Activated CD8-positive, alpha-beta memory T cell treated with anti-CD3 and anti-CD28 coated beads, Interleukin-2, amount 50 U/mL, for 4 hours (primary cell): ENCODE measurements around the gene NSA2.
"Not testable (repeated sequence)": the region's sequence is repeated elsewhere in the genome, so short reads cannot be mapped to it uniquely, and the experiment has no call there.

Experiments used
- DNase-seq: peaks from one replicate; pipeline ENCODE4 v3.0.0-alpha.2; 2020

NSA2 gene

GRCh38 chr5:74766849-74767578 is at the start of gene NSA2, which contains the start of gene GFM2:
Gene NSA2, plus strand, starts transcription at chr5:74767249. Its CDS starts 112 bp downstream, at chr5:74767361.
Gene GFM2, minus strand, starts transcription at chr5:74767117. Its CDS starts 3,375 bp downstream, at chr5:74763742.
- DNase-seq, result peak; percentile 91

DNA sequence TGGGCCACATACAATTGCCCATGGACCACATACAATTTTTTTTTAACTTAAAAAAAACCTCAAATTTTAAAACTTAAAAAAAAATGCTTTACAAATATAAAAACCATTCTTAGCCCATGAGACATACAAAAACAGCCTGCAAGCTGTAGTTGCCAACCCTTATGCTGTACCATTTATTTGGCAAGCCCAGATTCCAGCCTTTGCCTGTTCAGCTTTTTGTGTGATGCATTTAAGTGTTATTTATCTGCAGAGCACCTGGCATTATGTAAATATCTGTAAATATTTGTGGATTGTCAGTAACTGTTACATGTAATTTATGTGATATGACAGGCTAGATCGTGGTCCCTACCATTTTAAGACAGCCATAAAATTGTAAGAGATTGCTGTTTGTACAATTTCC is 49.5 kb upstream of the NSA2 start:
- no peak for DNase-seq

DNA sequence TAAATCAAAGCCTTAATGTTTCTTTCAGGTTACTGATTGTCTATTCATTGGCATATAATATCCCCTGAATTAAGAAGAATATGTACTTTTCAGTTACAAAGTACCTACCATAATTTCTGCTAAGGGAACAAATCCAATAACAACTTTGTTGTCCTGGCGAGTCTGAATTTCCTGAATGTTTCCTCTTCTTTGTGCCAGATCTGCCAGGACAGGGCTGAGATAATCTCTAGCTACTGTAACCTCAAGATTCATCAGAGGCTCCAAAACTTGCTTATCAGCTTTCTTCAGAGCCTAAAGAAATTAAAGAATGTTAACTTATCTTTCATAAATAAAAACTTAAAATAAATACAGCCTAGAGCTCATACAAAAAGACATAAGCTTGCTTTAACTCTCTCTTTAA is 44.8 kb upstream of the NSA2 start:
- DNase-seq, result no peak

DNA sequence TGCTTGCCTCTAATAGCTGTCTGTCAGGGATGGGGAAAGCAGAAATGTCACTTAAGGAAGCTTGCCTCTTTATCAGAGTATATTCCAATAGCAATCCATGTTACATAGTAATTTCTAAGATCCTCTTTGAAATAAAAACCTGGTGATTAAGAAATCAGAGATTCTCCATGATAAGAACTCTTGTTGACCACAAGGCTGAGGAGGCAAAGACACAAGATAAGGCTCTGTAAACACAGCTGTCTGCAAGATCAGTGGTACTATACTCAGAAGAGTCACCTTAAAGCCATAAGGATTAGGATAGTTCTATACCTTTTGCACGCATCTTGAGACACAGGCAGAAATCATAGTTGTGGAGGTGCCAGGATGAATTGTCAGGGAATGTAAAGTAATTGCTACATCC is 41.7 kb upstream of the NSA2 start:
- DNase-seq, result no peak

DNA sequence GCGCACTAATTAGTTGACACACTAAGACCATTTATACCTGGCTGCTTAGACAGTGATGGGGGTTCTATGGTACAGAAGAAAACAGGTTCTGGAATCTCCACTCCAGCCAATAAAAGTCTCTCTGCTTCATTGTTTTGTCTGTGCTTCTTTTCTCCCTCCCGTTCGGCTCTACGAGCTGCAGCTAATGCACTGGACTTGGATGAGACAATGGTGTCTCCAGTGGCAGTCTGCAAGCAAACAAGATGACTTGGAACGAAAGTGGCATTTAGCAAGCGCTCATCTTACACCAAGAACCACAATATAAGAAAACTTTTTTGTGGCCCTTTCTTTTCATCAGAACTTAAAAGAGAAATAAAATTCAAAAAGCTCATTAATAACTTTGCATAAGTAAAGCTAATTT is 30.3 kb upstream of the NSA2 start:
- DNase-seq, result no peak

GRCh38 chr5:74738406-74738805 is 28.6 kb upstream of the NSA2 start:
- no peak for DNase-seq

DNA sequence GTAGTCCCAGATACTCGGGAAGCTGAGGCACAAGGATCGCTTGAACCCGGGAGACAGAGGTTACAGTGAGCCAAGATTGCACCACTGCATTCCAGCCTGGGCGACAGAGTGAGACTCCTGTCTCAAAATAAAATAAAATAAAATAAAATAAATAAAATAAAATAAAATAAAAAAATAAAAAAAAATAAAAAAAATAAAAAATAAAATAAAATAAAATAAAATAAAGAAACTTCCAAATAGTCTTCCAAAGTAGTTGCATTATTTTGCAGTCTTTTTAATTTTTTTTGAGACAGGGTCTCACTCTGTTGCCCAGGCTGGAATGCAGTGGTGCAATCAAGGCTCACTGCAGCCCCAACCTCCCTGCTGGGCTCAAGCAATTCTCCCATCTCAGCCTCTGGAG is 18.3 kb upstream of the NSA2 start:
- DNase-seq, result not testable (repeated sequence)

GRCh38 chr5:74761241-74761640 is 5.8 kb upstream of the NSA2 start:
- no peak for DNase-seq

DNA sequence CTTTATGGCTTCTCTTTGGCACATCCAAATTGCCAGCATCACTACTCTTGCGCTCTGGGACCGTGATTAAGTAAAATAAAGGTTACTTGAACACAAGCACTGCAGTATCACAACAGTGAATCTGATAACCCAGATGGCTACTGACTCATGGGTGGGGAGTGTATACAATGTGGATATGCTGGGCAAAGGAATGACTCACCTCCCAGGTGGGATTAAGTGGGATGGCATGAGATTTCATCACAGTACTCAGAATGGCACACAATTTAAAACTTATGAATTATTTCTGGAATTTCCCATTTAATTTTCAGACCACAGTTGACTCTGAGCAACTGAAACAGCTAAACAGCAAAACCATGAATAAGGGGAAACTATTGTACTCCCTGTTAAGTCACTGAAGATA is 4.5 kb upstream of the NSA2 start:
- no peak for DNase-seq

DNA sequence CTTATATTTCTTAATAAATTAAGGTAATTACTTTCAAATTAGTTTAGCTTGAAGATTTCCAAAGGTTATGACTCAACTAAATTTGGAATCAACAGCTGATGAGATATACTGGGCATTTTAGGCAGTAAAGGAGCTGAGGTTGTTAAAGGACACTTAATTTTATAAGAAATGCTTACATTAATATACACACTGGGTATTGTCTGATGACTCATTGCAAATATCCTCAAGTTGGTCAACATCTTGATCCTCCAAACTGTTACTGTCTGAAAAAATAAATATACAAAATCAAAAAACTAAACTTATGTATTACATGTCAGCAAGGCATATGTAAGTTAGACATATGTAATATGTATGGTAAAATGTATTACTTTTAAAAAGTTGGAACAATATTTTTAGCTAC is 3.5 kb upstream of the NSA2 start:
- no peak for DNase-seq

- DNase-seq, result no peak
Measured at GRCh38 chr5:74765201-74765600, 1.8 kb upstream of the NSA2 start.

DNA sequence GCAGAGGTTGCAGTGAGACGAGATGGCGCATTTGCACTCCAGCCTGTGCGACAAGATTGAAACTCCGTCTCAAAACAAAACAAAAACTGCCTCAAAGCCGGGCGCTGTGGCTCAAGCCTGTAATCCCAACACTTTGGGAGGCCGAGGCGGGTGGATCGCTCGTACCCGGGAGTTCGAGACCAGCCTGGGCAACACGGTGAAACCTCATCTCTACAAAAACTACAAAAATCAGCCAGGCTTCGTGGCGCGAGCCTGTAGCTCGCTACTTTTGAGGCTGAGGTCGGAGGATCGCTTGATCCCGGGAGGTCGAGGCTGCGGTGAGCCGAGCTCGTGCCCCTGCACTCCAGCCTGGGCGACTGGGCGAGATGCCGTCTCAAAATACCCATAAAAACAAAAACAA is 1.1 kb upstream of the NSA2 start:
- DNase-seq, result no peak

- DNase-seq, result no peak
Measured at GRCh38 chr5:74766418-74766848, 616 bp upstream of the NSA2 start.

GRCh38 chr5:74767579-74767913 is 497 bp downstream of the NSA2 start:
- DNase-seq, result peak; percentile 27

DNA sequence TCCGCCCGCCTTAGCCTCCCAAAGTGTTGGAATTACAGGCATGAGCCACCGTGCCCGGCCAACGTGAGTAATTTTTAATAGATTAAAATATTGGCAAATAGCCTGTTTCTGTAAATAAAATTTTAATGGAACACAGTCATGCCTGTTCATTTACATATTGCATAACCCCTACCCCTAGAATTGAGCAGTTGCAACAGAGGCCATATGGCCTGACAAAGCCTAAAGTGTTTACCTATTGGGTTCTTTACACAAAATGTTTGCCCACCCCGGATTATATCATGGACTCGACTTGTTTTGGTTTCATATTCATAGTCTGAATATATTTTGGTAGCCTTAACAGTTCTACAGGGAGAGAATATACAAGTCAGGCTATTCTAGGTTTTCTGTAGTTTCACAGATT is 5.3 kb downstream of the NSA2 start:
- DNase-seq, result no peak

DNA sequence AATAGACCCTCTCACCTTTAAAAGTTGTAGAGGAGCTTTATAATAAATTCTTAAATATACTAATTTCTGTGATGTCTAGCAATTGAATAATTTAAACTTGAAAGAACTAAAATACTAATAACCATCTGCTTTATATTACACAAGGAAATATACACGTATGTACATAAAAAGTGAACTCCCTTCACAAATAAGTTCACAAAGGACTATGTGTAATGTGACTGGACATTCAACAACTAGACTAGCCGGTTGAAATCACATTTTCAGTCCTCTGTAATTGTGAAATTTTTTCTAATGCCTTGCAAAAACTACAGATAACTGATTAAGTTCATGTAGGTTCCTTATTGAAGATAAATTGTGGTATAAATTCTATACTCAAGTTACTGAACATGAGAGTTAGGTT is 11.6 kb downstream of the NSA2 start:
- no peak for DNase-seq

DNA sequence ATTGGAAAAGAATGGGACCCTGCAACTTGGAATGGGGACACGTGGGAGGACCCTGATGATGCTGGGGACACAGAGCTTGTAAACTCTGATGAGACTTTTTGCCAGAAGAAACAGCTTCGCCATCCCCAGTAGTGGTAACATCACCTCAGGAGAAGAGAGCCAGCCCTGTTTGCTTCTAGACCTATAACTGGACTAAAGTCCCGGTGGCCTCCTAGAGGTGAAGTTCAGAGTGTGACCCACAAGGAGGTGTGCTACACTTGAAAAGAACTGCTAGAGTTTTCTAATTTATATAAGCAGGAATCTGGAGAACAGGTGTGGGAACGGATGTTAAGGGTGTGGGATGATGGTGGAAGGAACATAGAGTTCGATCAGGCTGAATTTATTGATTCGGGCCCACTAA is 19.8 kb downstream of the NSA2 start:
- DNase-seq, result no peak

DNA sequence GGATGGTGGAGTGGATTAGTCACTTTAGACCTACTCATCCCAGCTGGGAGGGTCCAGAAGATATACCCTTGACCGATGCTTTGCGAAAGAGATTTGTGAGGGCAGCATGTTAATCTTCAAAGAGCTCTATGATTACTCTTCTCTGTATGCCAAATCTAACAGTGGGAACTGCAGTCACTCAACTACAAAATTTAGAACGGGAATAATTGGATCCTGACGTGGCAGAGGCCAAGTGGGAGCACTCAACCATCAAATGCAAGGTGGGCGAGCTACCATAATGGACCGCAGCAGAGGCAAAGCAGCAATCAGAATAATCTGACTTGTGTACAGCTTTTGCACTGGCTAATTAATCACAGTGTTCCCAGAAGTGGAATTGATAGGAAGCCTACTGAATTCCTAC is 20.4 kb downstream of the NSA2 start:
- no peak for DNase-seq

DNA sequence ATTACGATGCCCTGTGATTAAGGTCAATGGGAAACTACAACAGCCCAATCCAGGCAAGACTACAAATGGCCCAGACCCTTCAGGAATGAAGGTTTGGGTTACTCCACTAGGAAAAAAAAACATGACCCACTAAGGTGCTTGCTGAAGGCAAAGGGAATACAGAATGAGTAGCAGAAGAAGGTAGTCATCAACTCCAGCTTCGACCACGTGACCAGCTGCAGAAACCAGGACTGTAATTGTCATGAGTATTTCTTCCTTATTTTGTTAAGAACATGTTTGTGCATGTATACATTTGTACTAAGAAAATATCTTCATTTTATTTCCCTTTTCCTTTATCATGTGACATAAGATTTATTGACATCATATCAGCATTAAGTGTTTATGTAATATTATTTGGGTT is 24.6 kb downstream of the NSA2 start:
- DNase-seq, result not testable (repeated sequence)

GRCh38 chr5:74798977-74799911 is 32.2 kb downstream of the NSA2 start:
- DNase-seq, result no peak

DNA sequence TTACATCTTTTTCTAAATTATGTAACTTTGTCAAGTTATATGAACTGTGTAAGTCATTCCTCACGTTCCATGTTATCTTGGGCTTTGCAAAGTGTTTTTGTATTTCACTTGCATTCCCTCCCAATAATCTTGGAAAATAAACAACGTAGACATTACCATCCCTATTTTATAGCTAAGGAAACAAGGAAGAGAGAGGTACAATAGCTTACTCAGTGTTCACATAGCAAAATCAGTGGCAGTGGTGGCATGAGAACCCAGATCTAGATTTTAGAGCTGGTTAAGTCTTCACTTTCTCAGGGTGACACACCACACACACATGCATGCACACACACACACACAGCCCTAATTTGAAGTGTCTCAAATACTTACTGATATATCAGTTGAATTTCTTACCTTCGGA is 34.1 kb downstream of the NSA2 start:
- DNase-seq, result no peak

- no peak for DNase-seq
Measured at GRCh38 chr5:74801941-74802340, 34.9 kb downstream of the NSA2 start.

GRCh38 chr5:74810915-74811314 is 43.9 kb downstream of the NSA2 start:
- no peak for DNase-seq

GRCh38 chr5:74816875-74817274 is 49.8 kb downstream of the NSA2 start:
- no peak for DNase-seq
